HG02943 (cell line): ENCODE results near the gene GOLGA6L4.
"Not testable (repeated sequence)": the region's sequence is repeated elsewhere in the genome, so short reads cannot be mapped to it uniquely, and the experiment has no call there.

Source experiments
- ATAC-seq: cut with Tn5 transposase; IDR thresholded peaks from one replicate; pipeline ENCODE4 v1.9.1; 2021; ENCODE audit warnings: mild to moderate bottlenecking, low read depth, moderate library complexity; ENCODE audit not compliant: unreplicated experiment

GOLGA6L4 gene, protein sequence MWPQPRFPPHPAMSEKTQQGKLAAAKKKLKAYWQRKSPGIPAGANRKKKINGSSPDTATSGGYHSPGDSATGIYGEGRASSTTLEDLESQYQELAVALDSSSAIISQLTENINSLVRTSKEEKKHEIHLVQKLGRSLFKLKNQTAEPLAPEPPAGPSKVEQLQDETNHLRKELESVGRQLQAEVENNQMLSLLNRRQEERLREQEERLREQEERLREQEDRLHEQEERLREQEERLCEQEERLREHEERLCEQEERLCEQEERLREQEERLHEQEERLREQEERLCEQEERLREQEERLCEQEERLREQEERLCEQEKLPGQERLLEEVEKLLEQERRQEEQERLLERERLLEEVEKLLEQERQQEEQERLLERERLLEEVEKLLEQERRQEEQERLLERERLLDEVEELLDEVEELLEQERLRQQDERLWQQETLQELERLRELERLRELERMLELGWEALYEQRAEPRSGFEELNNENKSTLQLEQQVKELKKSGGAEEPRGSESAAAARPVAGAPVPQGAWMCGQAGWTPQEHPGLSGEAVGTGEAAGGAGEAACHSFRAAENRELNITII

DNA sequence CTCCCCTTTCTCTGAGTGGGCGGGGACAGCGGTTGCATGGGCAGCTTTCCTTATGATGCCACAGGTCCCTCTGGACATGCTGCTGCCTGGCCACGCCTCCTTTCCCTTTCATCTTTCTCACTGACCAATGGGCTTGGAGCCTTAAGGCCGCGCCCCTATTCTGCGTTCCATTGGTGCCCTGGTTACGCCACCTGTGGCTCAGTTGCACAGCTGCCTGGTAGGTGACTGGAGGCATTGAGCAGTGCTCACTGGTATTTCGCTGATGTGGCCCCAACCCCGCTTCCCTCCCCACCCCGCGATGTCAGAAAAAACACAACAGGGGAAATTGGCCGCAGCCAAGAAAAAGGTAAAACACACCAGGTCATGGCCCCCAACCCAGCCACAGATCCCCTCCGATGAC is at the start of gene GOLGA6L4:
Gene GOLGA6L4, plus strand, starts transcription at position 201 of the 400 bp plus-strand sequence. Its CDS starts 62 bp downstream, at position 263.
- not testable (repeated sequence) for ATAC-seq

DNA sequence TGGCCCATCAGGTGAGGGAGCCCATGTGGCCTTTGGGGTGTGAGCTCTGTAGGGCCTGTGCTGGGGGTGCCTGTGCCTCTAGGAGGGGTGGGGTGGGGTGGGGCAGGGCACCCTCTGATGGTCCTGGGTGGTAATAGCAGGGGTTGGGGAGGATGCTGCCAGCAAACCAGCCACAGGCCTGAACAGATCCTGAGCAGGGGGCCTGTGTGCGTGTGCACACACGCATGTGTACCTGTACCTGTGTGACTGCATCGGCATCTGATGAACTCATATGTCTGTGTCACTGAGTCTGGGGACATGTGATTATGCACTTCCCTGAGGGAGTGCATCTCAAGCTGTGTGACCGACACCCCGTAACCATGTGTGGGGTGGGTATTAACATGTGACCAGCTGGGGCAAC is 42.6 kb upstream of the GOLGA6L4 start:
- ATAC-seq: not testable (repeated sequence)

- peak; percentile 69 for ATAC-seq
Observed at GRCh38 chr15:84195603-84196002, 40.0 kb upstream of the GOLGA6L4 start.

GRCh38 chr15:84196530-84197188 is 38.9 kb upstream of the GOLGA6L4 start:
- not testable (repeated sequence) for ATAC-seq

- ATAC-seq: not testable (repeated sequence)
Observed at GRCh38 chr15:84199865-84200264, 35.7 kb upstream of the GOLGA6L4 start.

DNA sequence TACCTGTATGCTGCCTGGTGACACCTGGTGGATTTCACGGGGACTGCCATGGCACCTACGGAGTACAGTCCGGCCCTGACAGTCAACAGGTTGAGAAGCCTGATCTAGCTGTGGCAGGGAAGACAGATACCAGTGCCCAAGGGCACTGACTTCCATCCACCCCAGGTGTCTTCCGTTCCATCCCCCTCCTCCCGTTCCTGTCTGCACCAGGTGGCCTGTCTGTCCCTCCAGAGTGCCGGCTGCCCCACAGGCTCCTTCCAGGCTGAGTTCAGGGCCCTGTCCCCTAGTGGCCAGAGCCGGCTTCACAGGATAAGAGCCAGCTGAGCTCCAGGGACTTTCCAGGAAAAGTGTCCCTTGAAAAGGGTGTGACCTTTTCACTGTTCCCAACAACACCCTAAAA is 10.9 kb downstream of the GOLGA6L4 start:
- not testable (repeated sequence) for ATAC-seq
